GM20000 (cell line): ENCODE measurements around the gene TECPR1.
A peak's percentile ranks its signal among the peaks of the same experiment; 100 is the strongest.
"Not testable (repeated sequence)": the region's sequence is repeated elsewhere in the genome, so short reads cannot be mapped to it uniquely, and the experiment has no call there.

Experiments used
- DNase-seq: peaks from one replicate; pipeline ENCODE4 v3.0.0; 2012; ENCODE audit warnings: low spot score
- CTCF ChIP-seq: IDR thresholded peaks from 2 replicates; pipeline ENCODE4 v1.5.1; 2012; ENCODE audit warnings: mild to moderate bottlenecking, control low read depth; ENCODE audit errors: extremely low read depth, missing control alignments

Gene TECPR1

GRCh38 chr7:98223351-98223897, 28.6 kb downstream of the TECPR1 start:
- no peak for DNase-seq
- no peak for TF ChIP-seq CTCF

DNA sequence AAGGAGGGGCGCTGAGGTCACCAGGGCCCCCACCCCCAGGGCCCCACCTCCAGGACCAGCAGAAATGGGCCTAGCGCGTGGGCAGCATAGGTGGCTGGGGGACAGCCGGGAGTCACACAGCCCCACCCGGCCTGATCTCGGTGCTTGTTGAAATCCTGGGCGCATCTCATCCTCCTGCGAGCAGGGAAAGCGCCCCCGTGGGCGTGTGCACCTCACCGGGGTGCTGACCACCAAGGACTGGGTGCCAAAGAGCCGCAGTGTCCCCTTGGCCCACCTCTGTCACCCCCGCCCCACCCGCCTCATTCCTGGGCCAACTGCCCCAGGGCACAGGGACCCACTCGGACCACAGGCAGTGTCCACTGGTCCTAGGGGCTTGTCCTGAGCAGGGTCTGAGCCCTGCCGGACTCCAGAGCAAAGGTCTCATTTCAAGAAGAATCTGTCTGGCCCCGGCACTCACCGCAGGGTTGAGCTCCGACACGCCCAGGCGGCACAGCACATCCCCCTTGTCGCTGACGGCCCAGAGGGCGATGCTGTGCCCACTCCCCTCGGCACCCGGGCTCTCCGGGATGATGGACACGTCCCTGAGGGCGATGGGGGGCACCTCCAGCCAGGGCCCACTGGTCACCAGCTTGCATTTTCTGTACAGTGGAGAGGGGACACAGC, 29.4 kb downstream of the TECPR1 start:
- TF ChIP-seq CTCF: no peak

DNA sequence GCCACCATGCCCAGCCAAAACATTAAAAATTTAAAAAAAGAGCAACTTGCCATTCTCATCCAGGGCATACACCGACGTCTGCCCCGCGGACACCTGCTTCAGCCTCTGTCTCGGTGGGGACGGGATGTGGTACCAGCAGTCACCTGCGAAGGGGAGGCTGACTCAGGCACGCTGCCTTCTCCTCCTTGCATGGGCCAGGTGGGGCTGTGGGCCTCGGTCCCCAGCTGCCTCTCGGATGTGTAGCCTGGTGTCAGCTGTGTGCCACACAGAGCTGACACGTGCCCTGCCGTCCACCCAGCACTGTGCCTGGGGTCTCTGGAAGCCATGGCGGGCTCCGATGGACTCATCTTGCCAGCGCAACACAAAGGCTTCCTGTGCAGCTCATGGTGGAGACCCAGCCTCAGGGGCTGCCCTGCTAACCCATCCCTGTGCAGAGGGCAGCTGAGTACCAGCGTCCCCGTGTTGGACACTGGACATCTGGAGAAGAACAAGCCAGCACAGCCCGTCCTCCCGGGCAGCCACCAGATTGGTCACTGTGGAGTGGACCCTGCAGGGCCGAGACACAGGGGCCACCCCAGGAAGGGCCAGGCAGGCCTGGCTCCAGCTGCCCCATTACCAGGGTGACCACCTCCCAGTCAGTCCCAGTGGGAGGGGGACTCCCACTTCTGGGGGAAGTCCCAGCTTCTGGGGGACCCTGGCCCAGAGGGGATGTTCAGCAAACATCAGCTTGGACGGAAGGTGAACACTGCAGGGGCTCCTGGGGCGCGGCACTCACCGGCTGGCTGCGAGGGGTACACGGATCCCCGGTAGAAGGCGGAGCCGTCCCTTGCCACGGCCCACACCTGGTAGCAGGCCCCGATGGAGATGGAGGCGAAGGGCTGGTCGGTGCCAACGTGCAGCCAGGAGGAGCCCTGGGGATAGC, 30.2 kb downstream of the TECPR1 start:
- TF ChIP-seq CTCF: no peak
- DNase-seq: no peak

More for the DNA sequence above, 29.4 kb downstream of the TECPR1 start:
- no peak for DNase-seq

DNA sequence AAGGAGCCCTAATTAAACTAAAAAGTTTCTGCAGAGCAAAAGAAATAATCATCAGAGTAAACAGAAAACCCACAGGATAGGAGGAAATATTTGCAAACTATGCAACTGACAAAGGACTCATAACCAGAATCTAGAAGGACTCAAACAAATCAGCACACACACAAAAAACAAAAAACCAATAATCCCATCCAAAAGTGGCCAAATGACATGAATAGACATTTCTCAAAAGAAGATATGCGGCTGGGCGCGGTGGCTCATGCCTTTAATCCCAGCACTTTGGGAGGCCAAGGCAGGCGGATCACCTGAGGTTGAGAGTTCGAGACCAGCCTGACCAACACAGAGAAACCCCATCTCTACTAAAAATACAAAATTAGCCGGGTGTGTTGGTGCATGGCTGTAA, 32.6 kb downstream of the TECPR1 start:
- DNase-seq: not testable (repeated sequence)

DNA sequence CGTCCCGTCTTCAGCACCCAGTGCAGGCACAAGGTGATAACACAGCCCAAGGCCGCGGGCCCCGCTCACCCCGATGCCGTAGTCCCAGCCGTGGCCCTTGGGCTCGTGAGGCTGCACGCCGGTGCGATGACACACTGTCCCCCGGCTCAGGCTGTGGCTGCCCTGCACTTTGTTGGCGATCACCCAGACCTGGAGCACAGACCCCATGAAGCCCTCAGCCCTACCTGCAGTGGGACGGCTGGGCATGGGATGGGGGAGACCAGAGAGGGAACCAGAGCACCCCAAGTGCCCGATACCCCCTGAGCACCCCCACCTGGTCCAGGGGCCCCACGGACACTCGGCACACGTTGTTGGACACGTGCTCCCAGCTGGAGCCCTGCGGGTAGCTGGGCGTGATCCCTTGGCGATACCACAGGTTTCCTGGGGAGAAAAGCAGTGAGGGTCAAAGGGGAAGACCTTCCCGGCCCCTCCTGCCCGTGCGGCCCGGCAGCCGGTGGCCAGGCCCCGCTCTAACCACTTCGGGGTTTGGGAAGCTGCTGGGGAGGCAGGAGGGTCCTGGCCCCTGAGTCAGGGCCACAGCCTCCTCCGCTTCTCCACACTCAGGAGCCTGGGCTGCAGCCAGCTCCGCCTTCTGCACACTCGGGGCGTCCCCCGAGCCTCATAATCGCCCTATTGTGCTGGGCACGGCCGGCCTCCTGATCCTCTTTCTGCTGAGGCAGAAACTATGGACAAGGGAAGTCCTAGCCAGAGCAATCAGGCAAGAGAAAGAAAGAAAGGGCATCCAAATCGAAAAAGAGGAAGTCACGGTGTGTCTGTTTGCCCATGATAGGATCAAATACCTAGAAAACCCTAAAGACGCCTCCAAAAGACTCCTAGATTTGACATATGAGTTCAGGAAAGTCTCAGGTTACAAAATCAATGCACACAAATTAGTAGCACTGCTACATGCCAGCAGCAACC, 34.1 kb downstream of the TECPR1 start:
- DNase-seq: peak; percentile 38
- TF ChIP-seq CTCF: no peak

GRCh38 chr7:98216941-98217622, 35.0 kb downstream of the TECPR1 start:
- DNase-seq: no peak
- no peak for TF ChIP-seq CTCF
